Measurements from ENCODE around the gene HOMER1. TPM values are rescaled to one million over a fixed set of nuclear protein-coding genes. Genes with fewer than 3 reads are reported as not detected.

The HOMER1 gene
- total RNA-seq, 1 donor from 2014 or later, result 33.9 TPM

DNA sequence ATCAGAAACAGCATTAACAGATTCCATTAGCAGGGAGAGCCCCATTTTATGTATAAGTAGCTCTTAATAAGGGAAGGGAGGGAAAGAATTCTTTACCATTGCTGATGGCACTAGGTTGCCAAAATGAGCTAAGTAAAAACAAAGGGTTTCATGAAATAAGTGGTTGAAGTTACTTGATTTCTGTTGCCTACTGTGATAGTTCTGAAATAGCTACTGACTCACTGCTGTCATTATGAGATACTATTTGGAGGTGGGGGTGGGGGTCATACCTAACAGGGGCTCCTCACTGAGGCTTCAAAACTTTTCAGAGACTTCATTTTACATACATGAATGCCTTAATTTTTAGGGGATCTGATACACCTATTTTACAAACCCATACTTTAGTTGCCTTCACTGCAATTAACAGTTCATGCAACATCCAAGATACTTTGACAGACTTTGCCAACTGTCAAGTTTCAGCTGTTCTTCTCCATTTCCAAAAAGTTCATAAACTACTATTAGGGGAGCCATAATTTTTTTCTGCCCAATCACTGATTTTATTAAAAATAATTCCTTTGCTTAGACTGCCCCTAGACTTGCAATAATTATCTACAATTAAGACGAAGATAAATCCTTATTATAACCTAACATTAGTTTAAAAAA is 4.6 kb downstream of the HOMER1 start:
- Histone ChIP-seq H3K27ac (ENCODE audit: low read depth, low read length) (peak overlapping the region; percentile 97), H3K9ac (ENCODE audit: low read depth in 1 of 3, low read length in 3 of 3) (peak overlapping the region; percentile 47 to 88 (median 75)), H3K4me3 (ENCODE audit: low read length in 3 of 3) (peak overlapping the region in 2 of 3 donors; percentile 2 to 89), H3K9me3 (ENCODE audit: control insufficient read depth in 3 of 3, low read length in 3 of 3) (no peaks in the 10 kb centered on the region), H3K27me3 (ENCODE audit: control insufficient read depth in 3 of 3, insufficient read depth in 3 of 3, low read length in 3 of 3) (no peaks in the 10 kb centered on the region), H3K4me1 (ENCODE audit: control insufficient read depth in 3 of 3, insufficient read depth in 3 of 3, low read length in 3 of 3) (peaks cover 14 to 27% (median 16%) of the 10 kb centered on the region in 3 donors), H3K36me3 (ENCODE audit: control insufficient read depth in 3 of 3, insufficient read depth in 3 of 3, low read length in 3 of 3) (no peaks in the 10 kb centered on the region)

GRCh38 chr5:79508794-79509193 is 5.1 kb downstream of the HOMER1 start:
- Histone ChIP-seq H3K4me3 (ENCODE audit: low read length in 3 of 3) (peak overlapping the region in 2 of 3 donors; percentile 17 to 52), H3K27me3 (ENCODE audit: control insufficient read depth in 3 of 3, insufficient read depth in 3 of 3, low read length in 3 of 3) (no peaks in the 10 kb centered on the region), H3K9me3 (ENCODE audit: control insufficient read depth in 3 of 3, low read length in 3 of 3) (no peaks in the 10 kb centered on the region), H3K4me1 (ENCODE audit: control insufficient read depth in 3 of 3, insufficient read depth in 3 of 3, low read length in 3 of 3) (peaks cover 14 to 27% (median 16%) of the 10 kb centered on the region in 3 donors), H3K9ac (ENCODE audit: low read depth in 1 of 3, low read length in 3 of 3) (peak overlapping the region; percentile 17 to 75 (median 47)), H3K36me3 (ENCODE audit: control insufficient read depth in 3 of 3, insufficient read depth in 3 of 3, low read length in 3 of 3) (no peaks in the 10 kb centered on the region), H3K27ac (ENCODE audit: low read depth, low read length) (peak overlapping the region; percentile 97)

GRCh38 chr5:79508354-79508753 is 5.6 kb downstream of the HOMER1 start:
- Histone ChIP-seq H3K36me3 (ENCODE audit: control insufficient read depth in 3 of 3, insufficient read depth in 3 of 3, low read length in 3 of 3) (no peaks in the 10 kb centered on the region), H3K27ac (ENCODE audit: low read depth, low read length) (peak overlapping the region; percentile 97), H3K9me3 (ENCODE audit: control insufficient read depth in 3 of 3, low read length in 3 of 3) (no peaks in the 10 kb centered on the region), H3K9ac (ENCODE audit: low read depth in 1 of 3, low read length in 3 of 3) (peak overlapping the region; percentile 17 to 47 (median 46)), H3K4me3 (ENCODE audit: low read length in 3 of 3) (peak overlapping the region; percentile 8 to 52 (median 17)), H3K27me3 (ENCODE audit: control insufficient read depth in 3 of 3, insufficient read depth in 3 of 3, low read length in 3 of 3) (no peaks in the 10 kb centered on the region), H3K4me1 (ENCODE audit: control insufficient read depth in 3 of 3, insufficient read depth in 3 of 3, low read length in 3 of 3) (peaks cover 14 to 26% (median 16%) of the 10 kb centered on the region in 3 donors)

GRCh38 chr5:79507251-79508205 is 6.4 kb downstream of the HOMER1 start:
- H3K9ac ChIP-seq (ENCODE audit: low read depth in 1 of 3, low read length in 3 of 3), result peak overlapping the region in 2 of 3 donors; percentile 16 to 17
- peak overlapping the region; percentile 97 for H3K27ac ChIP-seq (ENCODE audit: low read depth, low read length)
- H3K4me1 ChIP-seq (ENCODE audit: control insufficient read depth in 3 of 3, insufficient read depth in 3 of 3, low read length in 3 of 3), result peaks cover 11 to 21% (median 14%) of the 10 kb centered on the region in 3 donors
- no peaks in the 10 kb centered on the region for H3K27me3 ChIP-seq (ENCODE audit: control insufficient read depth in 3 of 3, insufficient read depth in 3 of 3, low read length in 3 of 3)
- H3K9me3 ChIP-seq (ENCODE audit: control insufficient read depth in 3 of 3, low read length in 3 of 3), result no peaks in the 10 kb centered on the region
- H3K36me3 ChIP-seq (ENCODE audit: control insufficient read depth in 3 of 3, insufficient read depth in 3 of 3, low read length in 3 of 3), result no peaks in the 10 kb centered on the region
- peak overlapping the region in 2 of 3 donors; percentile 8 to 17 for H3K4me3 ChIP-seq (ENCODE audit: low read length in 3 of 3)

DNA sequence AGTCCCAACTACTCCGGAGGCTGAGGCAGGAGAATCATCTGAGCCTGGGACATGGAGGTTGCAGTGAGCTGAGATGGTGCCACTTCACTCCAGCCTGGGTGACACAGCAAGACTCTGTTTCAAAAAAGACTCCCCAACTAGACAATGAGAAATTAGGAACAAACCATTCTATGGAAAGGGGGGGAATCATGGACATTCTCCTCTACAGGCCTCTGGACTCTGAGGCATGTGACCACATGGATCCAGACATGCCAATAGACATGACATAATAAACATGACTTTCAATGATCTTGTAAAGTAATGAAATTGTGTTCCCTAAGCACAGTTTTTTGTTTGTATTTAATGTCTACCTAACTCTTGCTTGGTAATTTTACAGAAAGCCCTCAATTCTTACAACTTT is 8.8 kb downstream of the HOMER1 start:
- Histone ChIP-seq H3K9ac (ENCODE audit: low read depth in 1 of 3, low read length in 3 of 3) (no peak overlapping the region), H3K4me3 (ENCODE audit: low read length in 3 of 3) (no peak overlapping the region), H3K4me1 (ENCODE audit: control insufficient read depth in 3 of 3, insufficient read depth in 3 of 3, low read length in 3 of 3) (peaks cover 10 to 15% (median 11%) of the 10 kb centered on the region in 3 donors), H3K36me3 (ENCODE audit: control insufficient read depth in 3 of 3, insufficient read depth in 3 of 3, low read length in 3 of 3) (no peaks in the 10 kb centered on the region), H3K9me3 (ENCODE audit: control insufficient read depth in 3 of 3, low read length in 3 of 3) (no peaks in the 10 kb centered on the region), H3K27me3 (ENCODE audit: control insufficient read depth in 3 of 3, insufficient read depth in 3 of 3, low read length in 3 of 3) (no peaks in the 10 kb centered on the region), H3K27ac (ENCODE audit: low read depth, low read length) (no peak overlapping the region)

- Histone ChIP-seq H3K27me3 (ENCODE audit: control insufficient read depth in 3 of 3, insufficient read depth in 3 of 3, low read length in 3 of 3) (no peaks in the 10 kb centered on the region), H3K4me1 (ENCODE audit: control insufficient read depth in 3 of 3, insufficient read depth in 3 of 3, low read length in 3 of 3) (peaks cover 8 to 15% (median 13%) of the 10 kb centered on the region in 3 donors), H3K36me3 (ENCODE audit: control insufficient read depth in 3 of 3, insufficient read depth in 3 of 3, low read length in 3 of 3) (no peaks in the 10 kb centered on the region), H3K27ac (ENCODE audit: low read depth, low read length) (no peak overlapping the region), H3K9me3 (ENCODE audit: control insufficient read depth in 3 of 3, low read length in 3 of 3) (no peaks in the 10 kb centered on the region), H3K4me3 (ENCODE audit: low read length in 3 of 3) (no peak overlapping the region), H3K9ac (ENCODE audit: low read depth in 1 of 3, low read length in 3 of 3) (no peak overlapping the region)
These were observed 10.0 kb downstream of the HOMER1 start for GRCh38 chr5:79503794-79504495.

DNA sequence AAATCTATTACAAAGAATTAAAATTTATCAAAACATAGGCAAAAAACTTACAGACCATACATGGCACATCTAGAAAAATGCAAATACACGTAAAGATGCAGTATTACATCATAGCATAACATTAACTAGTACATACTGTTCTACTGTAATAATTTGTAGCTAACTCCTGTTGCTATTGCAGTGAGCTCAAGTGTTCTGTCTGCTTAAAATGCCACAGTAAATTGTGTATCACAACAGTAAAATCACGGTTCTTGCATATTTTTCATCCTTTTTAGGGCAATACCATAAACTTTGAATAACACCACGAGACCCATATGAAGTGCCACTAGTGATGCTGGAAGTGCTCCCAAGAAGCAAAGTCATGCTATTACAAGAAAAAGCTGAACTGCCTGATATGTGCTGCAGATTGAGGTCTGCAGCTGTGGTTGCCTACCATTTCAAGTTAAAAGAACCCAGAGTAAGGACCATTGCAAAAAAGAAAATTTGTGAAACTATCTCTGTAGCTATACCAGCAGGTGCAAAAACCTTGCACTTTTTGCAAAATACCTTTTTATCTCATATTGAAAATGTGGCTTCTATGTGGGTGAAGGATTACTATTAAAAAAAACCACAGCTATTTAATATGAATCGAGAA is 14.2 kb downstream of the HOMER1 start:
- H3K36me3 ChIP-seq (ENCODE audit: control insufficient read depth in 3 of 3, insufficient read depth in 3 of 3, low read length in 3 of 3), result no peaks in the 10 kb centered on the region
- H3K27me3 ChIP-seq (ENCODE audit: control insufficient read depth in 3 of 3, insufficient read depth in 3 of 3, low read length in 3 of 3), result no peaks in the 10 kb centered on the region
- H3K4me1 ChIP-seq (ENCODE audit: control insufficient read depth in 3 of 3, insufficient read depth in 3 of 3, low read length in 3 of 3), result peaks cover 0 to 11% (median 0%) of the 10 kb centered on the region in 3 donors
- H3K27ac ChIP-seq (ENCODE audit: low read depth, low read length), result no peak overlapping the region
- no peak overlapping the region for H3K4me3 ChIP-seq (ENCODE audit: low read length in 3 of 3)
- no peaks in the 10 kb centered on the region for H3K9me3 ChIP-seq (ENCODE audit: control insufficient read depth in 3 of 3, low read length in 3 of 3)
- no peak overlapping the region for H3K9ac ChIP-seq (ENCODE audit: low read depth in 1 of 3, low read length in 3 of 3)

GRCh38 chr5:79495311-79495710 is 18.6 kb downstream of the HOMER1 start:
- Histone ChIP-seq H3K27me3 (ENCODE audit: control insufficient read depth in 3 of 3, insufficient read depth in 3 of 3, low read length in 3 of 3) (no peaks in the 10 kb centered on the region), H3K27ac (ENCODE audit: low read depth, low read length) (no peak overlapping the region), H3K9ac (ENCODE audit: low read depth in 1 of 3, low read length in 3 of 3) (no peak overlapping the region), H3K4me1 (ENCODE audit: control insufficient read depth in 3 of 3, insufficient read depth in 3 of 3, low read length in 3 of 3) (peaks cover 8 to 24% (median 10%) of the 10 kb centered on the region in 3 donors), H3K4me3 (ENCODE audit: low read length in 3 of 3) (no peak overlapping the region), H3K36me3 (ENCODE audit: control insufficient read depth in 3 of 3, insufficient read depth in 3 of 3, low read length in 3 of 3) (no peaks in the 10 kb centered on the region), H3K9me3 (ENCODE audit: control insufficient read depth in 3 of 3, low read length in 3 of 3) (no peaks in the 10 kb centered on the region)

- Histone ChIP-seq H3K27me3 (ENCODE audit: control insufficient read depth in 3 of 3, insufficient read depth in 3 of 3, low read length in 3 of 3) (no peaks in the 10 kb centered on the region), H3K4me1 (ENCODE audit: control insufficient read depth in 3 of 3, insufficient read depth in 3 of 3, low read length in 3 of 3) (peaks cover 11 to 21% (median 16%) of the 10 kb centered on the region in 3 donors), H3K9me3 (ENCODE audit: control insufficient read depth in 3 of 3, low read length in 3 of 3) (no peaks in the 10 kb centered on the region), H3K4me3 (ENCODE audit: low read length in 3 of 3) (no peak overlapping the region), H3K36me3 (ENCODE audit: control insufficient read depth in 3 of 3, insufficient read depth in 3 of 3, low read length in 3 of 3) (no peaks in the 10 kb centered on the region), H3K27ac (ENCODE audit: low read depth, low read length) (peak overlapping the region; percentile 56), H3K9ac (ENCODE audit: low read depth in 1 of 3, low read length in 3 of 3) (no peak overlapping the region)
These were observed 20.2 kb downstream of the HOMER1 start for GRCh38 chr5:79493596-79494345.

Data from skeletal muscle tissue (tissue), 4 donors.